HepG2 (cell line): Measurements from ENCODE around the gene PEX3. TPM values are rescaled to one million over a fixed set of nuclear protein-coding genes. Genes with fewer than 3 reads are reported as not detected.

ENCODE experiments used
- AHR ChIP-seq: IDR thresholded peaks from 2 replicates; pipeline ENCODE4 v1.6.1; 2018; ENCODE audit warnings: missing genetic modification reagents, missing compliant biosample characterization
- ARID2 ChIP-seq: sonication (generic); formaldehyde crosslinking; IDR thresholded peaks from 2 replicates; pipeline ENCODE4 v1.8.1; 2022; ENCODE audit warnings: mild to moderate bottlenecking, missing genetic modification reagents, borderline replicate concordance
- BORCS8-MEF2B ChIP-seq: sonication (generic); formaldehyde crosslinking; IDR thresholded peaks from 2 replicates; pipeline ENCODE4 v1.8.0; 2022; ENCODE audit warnings: mild to moderate bottlenecking, missing genetic modification reagents
- CENPX ChIP-seq: sonication (generic); formaldehyde crosslinking; IDR thresholded peaks from 2 replicates; pipeline ENCODE4 v1.9.0; 2021; ENCODE audit warnings: mild to moderate bottlenecking, missing genetic modification reagents, moderate library complexity
- ELF1 ChIP-seq: sonication (generic); formaldehyde crosslinking; IDR thresholded peaks from 2 replicates; pipeline ENCODE4 v1.4.0; 2020; ENCODE audit warnings: missing genetic modification reagents
- HNRNPLL ChIP-seq: fragments of 200-400 bp; formaldehyde crosslinking; IDR thresholded peaks from 2 replicates; pipeline ENCODE4 v1.6.1; 2017; ENCODE audit warnings: mild to moderate bottlenecking, low read depth, low read length; ENCODE audit not compliant: poor library complexity, severe bottlenecking
- ZBTB1 ChIP-seq: sonication (generic); formaldehyde crosslinking; IDR thresholded peaks from 2 replicates; pipeline ENCODE4 v1.4.0; 2020; ENCODE audit warnings: missing genetic modification reagents, borderline replicate concordance
- ZNF12 ChIP-seq: sonication (generic); formaldehyde crosslinking; IDR thresholded peaks from 2 replicates; pipeline ENCODE4 v1.5.0; 2020; ENCODE audit warnings: missing genetic modification reagents
- ZNF292 ChIP-seq: sonication (generic); formaldehyde crosslinking; IDR thresholded peaks from 2 replicates; pipeline ENCODE4 v1.8.1; 2022; ENCODE audit warnings: mild to moderate bottlenecking, low read depth, missing genetic modification reagents, borderline replicate concordance
- ZNF33B ChIP-seq: sonication (generic); formaldehyde crosslinking; IDR thresholded peaks from 2 replicates; pipeline ENCODE4 v1.5.1; 2020; ENCODE audit warnings: mild to moderate bottlenecking, missing genetic modification reagents
- polyA plus RNA-seq, 8 experiments: library from polyadenylated mRNA; depleted of rRNA in 3 of 8; stranded (reverse) in 7 of 8; unstranded in 1 of 8; fragments of >200 nt; fragmentation: Illumina TruSeq in 4 of 8; extraction: Trizol in 4 of 8; gene quantifications; 2 replicates each; pipeline versions ENCODE4 v1.2.1 to v1.2.3, GENCODE V29; 2011 to 2016; ENCODE audit warnings: low read depth in 4 of 8, missing spikeins in 1 of 8, mixed read lengths in 1 of 8; ENCODE audit not compliant: insufficient read depth in 1 of 8
- total RNA-seq, 5 experiments: library from RNA; depleted of rRNA; stranded (reverse); fragments of >200 nt; fragmentation: Illumina TruSeq; extraction: Trizol; gene quantifications; 2 replicates each; pipeline ENCODE4 v1.2.3, GENCODE V29; 2016; ENCODE audit warnings: low read depth in 1 of 5
- TF ChIP-seq, protein P1 (sequence below), 2 experiments: fragments of 450-650 bp in 1 of 2; sonication (generic) in 1 of 2; formaldehyde crosslinking in 1 of 2; IDR thresholded peaks; 2 replicates each; pipeline versions ENCODE4 v1.6.1 to v1.8.0; 2016 to 2022; ENCODE audit warnings: antibody characterized with exemption in 1 of 2, mild to moderate bottlenecking in 1 of 2, missing genetic modification reagents in 1 of 2
- TF ChIP-seq, protein P2 (sequence below): sonication (generic); formaldehyde crosslinking; IDR thresholded peaks from 2 replicates; pipeline ENCODE4 v1.4.0; 2020; ENCODE audit warnings: missing genetic modification reagents
- TF ChIP-seq, protein P3 (sequence below): sonication (generic); formaldehyde crosslinking; IDR thresholded peaks from 2 replicates; pipeline ENCODE4 v1.8.1; 2022; ENCODE audit warnings: mild to moderate bottlenecking, missing genetic modification reagents

The PEX3 gene
- total and polyA plus RNA-seq, 2 of the 13 experiments (the other 11 are each of a cell fraction or from before 2014, with no cell fraction given), result 30.9 to 40.8 TPM

DNA sequence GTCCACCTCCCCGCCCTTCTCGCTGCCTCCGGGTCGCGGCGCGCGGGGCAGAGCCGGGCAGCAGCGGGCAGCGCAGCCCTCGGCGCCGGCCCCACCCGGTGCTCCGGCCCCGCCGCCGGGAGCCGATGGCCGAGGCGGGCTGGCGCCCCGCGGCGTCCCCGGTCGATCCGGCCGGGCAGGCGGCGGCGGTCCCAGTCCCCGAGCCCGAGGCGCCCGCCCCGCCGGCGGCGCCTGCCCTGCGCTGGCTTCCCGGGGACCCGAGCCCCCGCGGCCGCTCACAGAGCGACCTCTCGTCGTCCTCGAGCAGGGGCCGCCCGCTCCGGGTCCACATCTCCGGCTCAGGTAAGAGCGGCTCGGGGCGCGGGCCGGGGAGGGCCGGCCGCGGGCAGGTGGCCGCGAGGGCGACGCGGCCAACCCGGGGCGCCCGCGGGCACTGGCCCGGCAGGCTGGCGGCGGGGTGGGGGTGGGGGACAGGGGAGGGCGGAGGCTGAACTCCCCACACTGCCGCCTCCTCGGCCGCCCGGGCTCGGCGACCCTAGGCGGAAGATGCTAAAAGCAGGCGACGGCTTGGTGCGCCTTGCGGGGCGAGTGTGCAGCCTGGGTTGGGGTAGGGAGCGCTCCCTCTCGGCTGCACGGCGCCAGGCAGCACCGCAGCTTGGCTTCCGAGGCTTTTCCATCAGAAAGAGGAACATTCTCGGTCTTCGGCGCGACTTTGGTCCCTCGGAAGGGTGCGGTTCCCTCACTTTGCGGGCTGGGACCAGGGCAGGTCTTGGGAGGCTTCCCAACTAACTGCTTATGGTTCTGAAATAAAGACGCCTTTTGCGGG is 86.5 kb downstream of the PEX3 start (continued):
- TF ChIP-seq, protein P1, sequence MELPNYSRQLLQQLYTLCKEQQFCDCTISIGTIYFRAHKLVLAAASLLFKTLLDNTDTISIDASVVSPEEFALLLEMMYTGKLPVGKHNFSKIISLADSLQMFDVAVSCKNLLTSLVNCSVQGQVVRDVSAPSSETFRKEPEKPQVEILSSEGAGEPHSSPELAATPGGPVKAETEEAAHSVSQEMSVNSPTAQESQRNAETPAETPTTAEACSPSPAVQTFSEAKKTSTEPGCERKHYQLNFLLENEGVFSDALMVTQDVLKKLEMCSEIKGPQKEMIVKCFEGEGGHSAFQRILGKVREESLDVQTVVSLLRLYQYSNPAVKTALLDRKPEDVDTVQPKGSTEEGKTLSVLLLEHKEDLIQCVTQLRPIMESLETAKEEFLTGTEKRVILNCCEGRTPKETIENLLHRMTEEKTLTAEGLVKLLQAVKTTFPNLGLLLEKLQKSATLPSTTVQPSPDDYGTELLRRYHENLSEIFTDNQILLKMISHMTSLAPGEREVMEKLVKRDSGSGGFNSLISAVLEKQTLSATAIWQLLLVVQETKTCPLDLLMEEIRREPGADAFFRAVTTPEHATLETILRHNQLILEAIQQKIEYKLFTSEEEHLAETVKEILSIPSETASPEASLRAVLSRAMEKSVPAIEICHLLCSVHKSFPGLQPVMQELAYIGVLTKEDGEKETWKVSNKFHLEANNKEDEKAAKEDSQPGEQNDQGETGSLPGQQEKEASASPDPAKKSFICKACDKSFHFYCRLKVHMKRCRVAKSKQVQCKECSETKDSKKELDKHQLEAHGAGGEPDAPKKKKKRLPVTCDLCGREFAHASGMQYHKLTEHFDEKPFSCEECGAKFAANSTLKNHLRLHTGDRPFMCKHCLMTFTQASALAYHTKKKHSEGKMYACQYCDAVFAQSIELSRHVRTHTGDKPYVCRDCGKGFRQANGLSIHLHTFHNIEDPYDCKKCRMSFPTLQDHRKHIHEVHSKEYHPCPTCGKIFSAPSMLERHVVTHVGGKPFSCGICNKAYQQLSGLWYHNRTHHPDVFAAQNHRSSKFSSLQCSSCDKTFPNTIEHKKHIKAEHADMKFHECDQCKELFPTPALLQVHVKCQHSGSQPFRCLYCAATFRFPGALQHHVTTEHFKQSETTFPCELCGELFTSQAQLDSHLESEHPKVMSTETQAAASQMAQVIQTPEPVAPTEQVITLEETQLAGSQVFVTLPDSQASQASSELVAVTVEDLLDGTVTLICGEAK (IDR thresholded peaks at IDR 0.05), result no peak
- TF ChIP-seq, protein P1 (CRISPR knock-in tag; IDR thresholded peaks at IDR 0.05), result 0 out of 2 replicates have a peak, but pooled peaks have one; percentile 38
- 0 out of 2 replicates have a peak, but pooled peaks have one; percentile 30 for TF ChIP-seq ELF1
- TF ChIP-seq ZNF292, result no peak
- no peak for TF ChIP-seq ZNF33B
- no peak for TF ChIP-seq ARID2
- no peak for TF ChIP-seq ZBTB1 (CRISPR knock-in tag)
- peak; percentile 45; the same call in 1 of the 2 replicates for TF ChIP-seq BORCS8-MEF2B (CRISPR knock-in tag)
- peak; percentile 57 for TF ChIP-seq HNRNPLL
- TF ChIP-seq, protein P2, sequence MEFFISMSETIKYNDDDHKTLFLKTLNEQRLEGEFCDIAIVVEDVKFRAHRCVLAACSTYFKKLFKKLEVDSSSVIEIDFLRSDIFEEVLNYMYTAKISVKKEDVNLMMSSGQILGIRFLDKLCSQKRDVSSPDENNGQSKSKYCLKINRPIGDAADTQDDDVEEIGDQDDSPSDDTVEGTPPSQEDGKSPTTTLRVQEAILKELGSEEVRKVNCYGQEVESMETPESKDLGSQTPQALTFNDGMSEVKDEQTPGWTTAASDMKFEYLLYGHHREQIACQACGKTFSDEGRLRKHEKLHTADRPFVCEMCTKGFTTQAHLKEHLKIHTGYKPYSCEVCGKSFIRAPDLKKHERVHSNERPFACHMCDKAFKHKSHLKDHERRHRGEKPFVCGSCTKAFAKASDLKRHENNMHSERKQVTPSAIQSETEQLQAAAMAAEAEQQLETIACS (CRISPR knock-in tag), result no peak
- TF ChIP-seq AHR (CRISPR knock-in tag), result 0 out of 2 replicates have a peak, but pooled peaks have one; percentile 54
- TF ChIP-seq, protein P3, sequence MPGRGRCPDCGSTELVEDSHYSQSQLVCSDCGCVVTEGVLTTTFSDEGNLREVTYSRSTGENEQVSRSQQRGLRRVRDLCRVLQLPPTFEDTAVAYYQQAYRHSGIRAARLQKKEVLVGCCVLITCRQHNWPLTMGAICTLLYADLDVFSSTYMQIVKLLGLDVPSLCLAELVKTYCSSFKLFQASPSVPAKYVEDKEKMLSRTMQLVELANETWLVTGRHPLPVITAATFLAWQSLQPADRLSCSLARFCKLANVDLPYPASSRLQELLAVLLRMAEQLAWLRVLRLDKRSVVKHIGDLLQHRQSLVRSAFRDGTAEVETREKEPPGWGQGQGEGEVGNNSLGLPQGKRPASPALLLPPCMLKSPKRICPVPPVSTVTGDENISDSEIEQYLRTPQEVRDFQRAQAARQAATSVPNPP, result no peak
- TF ChIP-seq CENPX (CRISPR knock-in tag), result no peak
- no peak for TF ChIP-seq ZNF12
